HG02610 (cell line): Measurements from ENCODE around the gene RD3L.
"Not testable (repeated sequence)": the region's sequence is repeated elsewhere in the genome, so short reads cannot be mapped to it uniquely, and the experiment has no call there.

Experiments
- ATAC-seq: cut with Tn5 transposase; IDR thresholded peaks from one replicate; pipeline ENCODE4 v1.9.1; 2021; ENCODE audit warnings: mild to moderate bottlenecking, moderate library complexity; ENCODE audit not compliant: unreplicated experiment

Gene RD3L

GRCh38 chr14:103941973-103942736, at the start of gene RD3L:
RD3L (minus strand) TSS chr14:103942529; CDS start chr14:103941695, 834 bp downstream.
- ATAC-seq: no peak

DNA sequence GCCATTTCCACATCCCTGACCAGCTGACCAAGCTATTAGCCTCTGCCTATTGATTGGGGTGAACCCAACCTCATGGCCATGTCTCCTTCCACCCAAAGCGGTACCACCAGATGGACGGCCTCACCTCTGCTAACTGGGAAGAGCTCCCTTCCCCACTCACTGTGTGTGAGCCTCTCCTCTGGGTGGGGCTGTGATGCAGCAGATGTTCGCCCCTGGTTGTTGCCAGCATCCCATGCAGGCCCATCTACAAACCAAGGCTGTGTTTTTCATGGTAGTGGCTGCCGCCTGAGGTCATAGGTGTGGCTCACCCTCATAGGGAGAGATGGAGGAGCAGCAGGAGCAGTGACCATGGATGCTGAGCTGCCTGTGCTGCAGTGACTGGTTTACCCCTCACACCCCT, 47.6 kb upstream of the RD3L start:
- no peak for ATAC-seq

- ATAC-seq: no peak
Observed at GRCh38 chr14:103989034-103989433, 46.7 kb upstream of the RD3L start.

DNA sequence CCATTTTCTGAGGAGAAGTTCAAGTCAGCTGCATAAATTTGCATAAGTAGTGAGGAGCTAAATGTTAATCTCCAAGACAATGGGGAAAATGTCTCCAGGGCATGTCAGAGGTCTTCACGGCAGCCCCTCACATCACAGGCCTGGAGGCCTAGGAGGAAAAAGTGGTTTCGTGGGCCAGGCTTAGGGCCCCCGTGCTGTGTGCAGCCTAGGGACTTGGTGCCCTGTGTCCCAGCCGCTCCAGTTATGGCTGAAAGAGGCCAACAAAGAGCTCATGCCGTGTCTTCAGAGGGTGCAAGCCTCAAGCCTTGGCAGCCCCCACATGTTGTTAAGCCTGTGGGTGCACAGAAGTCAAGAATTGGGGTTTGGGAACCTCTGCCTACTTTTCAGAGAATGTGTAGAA, 41.9 kb upstream of the RD3L start:
- no peak for ATAC-seq

DNA sequence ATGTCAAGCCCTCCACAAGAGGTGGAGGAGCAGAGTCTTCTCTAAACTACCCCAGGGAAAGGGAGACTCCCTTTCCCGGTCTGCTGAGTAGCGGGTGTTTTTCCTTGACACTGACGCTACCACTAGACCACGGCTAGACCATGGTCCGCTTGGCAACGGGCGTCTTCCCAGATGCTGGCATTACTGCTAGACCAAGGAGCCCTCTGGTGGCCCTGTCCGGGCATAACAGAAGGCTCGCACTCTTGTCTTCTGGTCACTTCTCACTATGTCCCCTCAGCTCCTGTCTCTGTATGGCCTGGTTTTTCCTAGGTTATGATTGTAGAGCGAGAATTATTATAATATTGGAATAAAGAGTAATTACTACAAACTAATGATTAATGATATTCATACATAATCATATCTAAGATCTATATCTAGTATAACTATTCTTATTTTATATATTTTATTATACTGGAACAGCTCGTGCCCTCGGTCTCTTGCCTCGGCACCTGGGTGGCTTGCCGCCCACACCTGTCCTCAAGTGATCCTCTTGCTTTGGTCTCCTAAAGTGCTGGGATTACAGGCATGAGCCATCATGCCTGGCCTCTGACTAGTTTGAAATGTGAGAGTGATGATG, 38.4 kb upstream of the RD3L start:
- ATAC-seq: not testable (repeated sequence)

DNA sequence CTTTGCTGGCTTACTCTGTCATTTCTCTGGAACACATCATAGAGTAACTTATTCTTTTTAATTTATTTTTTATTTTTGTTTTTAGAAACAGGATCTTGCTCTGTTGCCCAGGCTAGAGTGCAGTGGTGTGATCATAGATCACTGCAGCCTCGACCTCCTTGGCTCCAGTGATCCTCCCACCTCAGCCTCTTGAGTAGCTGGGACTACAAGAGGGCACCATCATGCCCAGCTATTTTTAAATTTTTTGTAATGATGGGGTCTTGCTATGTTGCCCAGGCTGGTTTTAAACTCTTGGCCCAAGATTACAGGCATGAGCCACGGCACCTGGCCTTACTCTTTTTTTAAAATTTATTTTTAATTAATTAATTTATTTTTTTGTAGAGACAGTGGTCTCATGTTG, 32.2 kb upstream of the RD3L start:
- ATAC-seq: no peak

DNA sequence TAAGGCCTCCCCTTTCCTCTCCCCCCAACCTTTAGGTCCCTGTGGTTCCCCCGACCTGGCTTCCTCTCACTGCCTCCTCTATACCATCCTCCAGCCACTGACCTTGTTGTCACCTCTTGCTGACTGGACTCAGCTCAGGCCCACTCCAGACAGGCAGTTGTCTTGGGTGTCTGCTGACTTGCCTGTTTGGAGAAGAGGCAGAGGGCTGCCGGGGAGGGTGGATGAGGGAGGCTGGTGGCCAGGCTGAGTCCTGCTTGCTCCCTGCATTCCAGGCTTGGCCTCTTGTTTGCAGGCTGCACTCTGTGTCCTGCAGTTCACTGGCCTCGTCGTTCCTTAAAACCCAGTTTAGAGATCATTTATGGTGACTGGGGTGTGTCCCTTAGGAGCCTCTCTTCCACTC, 31.0 kb upstream of the RD3L start:
- no peak for ATAC-seq

GRCh38 chr14:103969961-103970360, 27.6 kb upstream of the RD3L start:
- no peak for ATAC-seq

DNA sequence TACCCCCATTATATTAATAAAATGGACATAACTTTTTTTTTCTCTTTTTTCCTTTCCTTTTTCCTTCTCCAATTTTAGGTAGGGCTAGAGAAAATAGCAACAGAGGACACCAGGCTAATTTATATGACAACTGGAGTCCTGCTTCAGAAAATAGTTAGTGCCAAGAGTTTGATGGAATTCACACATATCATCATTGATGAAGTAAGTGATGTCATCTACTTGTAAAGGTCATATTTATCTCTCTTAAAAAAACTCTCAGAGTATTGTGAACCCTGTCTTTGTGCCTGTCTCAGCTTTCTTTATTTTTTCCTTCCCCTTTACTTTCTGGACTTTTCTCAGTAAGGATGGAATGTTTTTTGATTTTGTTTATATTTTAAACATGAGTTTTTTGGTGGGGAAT, 24.3 kb upstream of the RD3L start:
- no peak for ATAC-seq

GRCh38 chr14:103961928-103962578, 19.7 kb upstream of the RD3L start:
- ATAC-seq: no peak

DNA sequence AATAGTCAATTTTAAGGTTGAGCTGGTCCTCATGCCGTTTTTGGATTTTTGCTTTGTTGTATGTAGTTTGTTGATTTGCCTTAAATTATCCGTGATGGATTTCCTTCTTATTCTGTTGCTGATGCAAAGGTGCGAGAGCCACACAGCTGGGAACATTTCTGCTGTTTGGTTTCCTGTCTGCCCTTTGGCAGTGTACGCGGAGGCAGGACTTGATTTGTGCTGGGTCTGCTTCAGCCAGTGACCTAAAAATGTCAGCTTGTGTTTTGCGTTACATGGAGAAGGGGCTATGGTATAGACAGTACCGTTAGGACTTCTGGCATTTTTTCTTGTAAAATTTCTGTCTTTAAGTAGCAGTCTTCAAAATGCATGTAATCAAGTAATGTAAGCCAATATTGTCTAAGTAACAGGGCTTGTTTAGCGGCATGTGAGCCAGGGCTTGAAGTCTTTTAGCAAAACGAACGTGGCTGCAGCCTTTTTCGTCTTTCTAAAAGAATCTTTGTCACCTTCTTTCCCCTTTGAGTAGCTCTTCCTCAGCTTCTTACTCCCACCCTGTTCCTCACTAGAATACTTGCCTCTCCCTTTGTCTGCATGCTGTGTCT, 18.2 kb upstream of the RD3L start:
- no peak for ATAC-seq

- no peak for ATAC-seq
Observed at GRCh38 chr14:103949131-103949790, 6.9 kb upstream of the RD3L start.

GRCh38 chr14:103948442-103948841, 6.1 kb upstream of the RD3L start:
- ATAC-seq: no peak

DNA sequence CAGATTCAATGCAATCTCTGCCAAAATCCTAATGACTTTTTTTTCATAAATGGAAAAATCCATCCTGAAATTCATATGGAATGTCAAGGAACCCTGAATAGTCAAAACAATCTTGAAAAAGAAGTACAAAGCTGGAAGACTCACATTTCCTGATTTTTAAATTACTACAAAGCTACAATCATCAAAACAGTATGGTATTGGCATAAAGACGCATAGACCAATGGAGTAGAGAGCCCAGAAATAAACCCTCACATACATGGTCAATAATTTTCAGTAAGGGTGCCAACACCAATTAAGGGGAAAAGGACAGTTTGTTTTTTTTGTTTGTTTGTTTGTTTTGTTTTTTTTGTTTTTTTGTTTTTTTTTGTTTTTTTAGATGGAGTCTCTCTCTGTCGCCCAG, 4.6 kb upstream of the RD3L start:
- ATAC-seq: no peak

DNA sequence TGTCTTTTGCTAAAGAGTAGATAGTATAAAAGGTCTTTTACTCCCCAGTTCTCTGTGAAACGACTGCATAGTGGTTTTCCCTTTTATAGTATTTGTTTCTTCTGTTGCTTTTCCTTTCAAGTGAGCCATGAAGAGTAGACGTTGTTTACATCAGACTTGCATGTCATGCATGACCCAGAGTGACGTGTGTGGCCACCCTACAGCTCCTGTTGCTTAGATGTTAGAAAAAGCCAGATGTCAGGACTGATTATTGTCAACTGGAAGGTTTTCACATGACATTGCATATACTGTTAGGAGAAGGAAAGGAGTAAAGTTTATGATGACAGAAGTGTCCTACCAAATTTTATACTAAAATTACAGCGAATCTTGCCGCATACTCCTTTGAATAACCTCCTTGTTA, 1.3 kb upstream of the RD3L start:
- no peak for ATAC-seq

DNA sequence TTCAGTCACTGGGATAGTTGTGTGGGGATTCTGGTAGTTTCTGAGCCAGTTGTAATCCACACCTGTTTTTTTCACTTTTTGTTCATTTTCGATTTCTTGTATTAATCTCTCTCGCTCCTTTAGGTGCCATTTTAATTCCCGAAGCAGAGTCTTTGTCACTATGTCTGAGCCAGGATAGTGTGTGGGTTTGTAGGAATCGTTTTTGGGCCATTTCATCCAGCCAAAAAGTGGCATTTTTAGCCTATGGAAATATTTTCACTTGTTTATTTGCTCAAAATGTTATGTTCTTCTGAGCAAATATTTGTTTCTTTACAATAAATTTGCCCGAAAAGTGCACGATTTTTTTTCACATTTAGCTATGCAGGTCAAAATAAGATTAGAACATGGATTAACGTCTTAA, 867 bp downstream of the RD3L start:
- no peak for ATAC-seq

GRCh38 chr14:103935102-103935501, 7.2 kb downstream of the RD3L start:
- no peak for ATAC-seq

- no peak for ATAC-seq
Observed at GRCh38 chr14:103932791-103933490, 9.4 kb downstream of the RD3L start.

- no peak for ATAC-seq
Observed at GRCh38 chr14:103931422-103931821, 10.9 kb downstream of the RD3L start.

DNA sequence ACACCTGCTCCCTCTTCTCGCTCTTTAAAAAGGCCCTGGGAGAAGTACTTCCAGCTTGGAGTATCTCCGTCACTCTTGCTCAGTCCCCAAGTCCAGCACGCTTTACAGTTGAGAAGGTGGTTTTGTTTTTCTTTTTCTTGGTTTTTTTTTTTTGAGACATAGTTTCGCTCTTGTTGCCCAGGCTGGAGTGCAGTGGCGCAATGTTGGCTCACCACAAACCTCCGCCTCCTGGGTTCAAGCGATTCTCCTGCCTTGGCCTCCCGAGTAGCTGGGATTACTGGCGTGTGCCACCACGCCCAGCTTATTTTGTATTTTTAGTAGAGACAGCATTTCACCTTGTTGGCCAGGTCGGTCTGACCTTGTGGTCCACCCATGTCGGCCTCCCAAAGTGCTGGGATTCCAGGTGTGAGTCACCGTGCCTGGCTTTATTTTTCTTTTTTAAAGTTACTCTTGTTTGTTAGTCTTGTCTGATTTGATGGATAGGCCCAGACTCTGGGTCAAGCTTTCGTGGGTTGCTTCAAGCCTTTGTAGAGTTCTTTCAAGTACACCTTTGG, 12.2 kb downstream of the RD3L start:
- no peak for ATAC-seq
